Right kidney (tissue), 1 donor: ENCODE results near the gene FAM118A.
"Not testable (repeated sequence)": the region's sequence is repeated elsewhere in the genome, so short reads cannot be mapped to it uniquely, and the experiment has no call there.

Experiments
- DNase-seq: peaks from one replicate; pipeline ENCODE4 v3.0.0-alpha.2; 2016

The FAM118A gene

DNA sequence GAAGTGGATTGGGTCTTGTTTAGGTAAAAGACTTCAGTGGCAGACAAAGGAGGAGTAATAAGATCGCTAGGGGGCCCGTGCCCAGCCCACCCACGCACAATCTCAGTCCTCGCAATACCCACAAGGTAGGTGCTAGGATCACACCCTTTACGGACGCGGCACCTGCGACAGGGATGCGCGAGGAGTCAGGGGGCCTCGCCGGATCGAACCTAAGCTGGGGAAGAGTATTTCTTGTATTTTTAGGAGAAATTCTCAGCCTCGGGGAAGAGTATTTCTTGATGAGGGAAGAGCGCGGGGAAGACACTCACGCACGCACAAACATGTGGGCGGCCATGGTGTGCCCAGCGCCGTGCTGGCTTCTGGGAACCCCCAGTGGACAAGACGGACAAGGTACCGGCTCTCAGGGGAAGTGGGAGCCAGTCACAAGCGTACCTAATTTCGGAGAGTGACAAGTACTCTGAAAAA is 745 bp upstream of the FAM118A start:
- no peak for DNase-seq

DNA sequence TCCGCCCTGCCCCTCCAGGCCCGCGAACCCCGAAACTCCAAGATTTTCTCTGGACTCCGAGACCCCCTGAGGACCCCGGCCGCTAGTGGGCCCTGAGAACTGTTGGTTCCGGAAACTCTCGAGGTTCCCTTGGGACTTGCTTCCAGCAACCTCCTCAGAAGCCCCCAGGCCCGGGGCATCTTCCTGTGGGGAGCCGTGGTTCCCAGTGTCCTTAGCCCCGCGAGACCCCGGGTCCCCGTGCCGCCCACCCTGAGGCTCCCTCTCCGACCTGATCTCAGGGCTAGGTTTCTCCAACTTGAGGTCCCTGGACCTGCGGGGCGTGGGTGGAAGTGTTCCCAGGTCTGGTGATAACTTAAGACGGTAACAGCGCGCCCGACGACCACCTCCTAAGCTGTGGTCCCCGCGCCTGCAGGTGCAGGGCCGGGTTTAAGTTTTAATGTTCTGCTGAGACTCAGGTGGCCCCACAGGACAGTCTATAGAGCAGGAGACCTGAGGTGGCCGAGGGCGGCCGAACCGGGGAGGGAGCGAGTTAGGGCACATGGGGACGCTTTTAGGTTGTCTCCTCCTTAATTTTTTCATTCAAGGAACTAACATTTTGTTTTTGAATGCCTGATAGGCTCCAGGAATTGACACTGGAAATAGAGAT is 720 bp downstream of the FAM118A start:
- peak; percentile 44 for DNase-seq

GRCh38 chr22:45310977-45311531 is 1.3 kb downstream of the FAM118A start:
- peak; percentile 19 for DNase-seq

- DNase-seq, result no peak
Observed at GRCh38 chr22:45312415-45312814, 2.7 kb downstream of the FAM118A start.

- DNase-seq, result no peak
Observed at GRCh38 chr22:45312856-45313255, 3.1 kb downstream of the FAM118A start.

GRCh38 chr22:45314054-45314721 is 4.5 kb downstream of the FAM118A start:
- no peak for DNase-seq

DNA sequence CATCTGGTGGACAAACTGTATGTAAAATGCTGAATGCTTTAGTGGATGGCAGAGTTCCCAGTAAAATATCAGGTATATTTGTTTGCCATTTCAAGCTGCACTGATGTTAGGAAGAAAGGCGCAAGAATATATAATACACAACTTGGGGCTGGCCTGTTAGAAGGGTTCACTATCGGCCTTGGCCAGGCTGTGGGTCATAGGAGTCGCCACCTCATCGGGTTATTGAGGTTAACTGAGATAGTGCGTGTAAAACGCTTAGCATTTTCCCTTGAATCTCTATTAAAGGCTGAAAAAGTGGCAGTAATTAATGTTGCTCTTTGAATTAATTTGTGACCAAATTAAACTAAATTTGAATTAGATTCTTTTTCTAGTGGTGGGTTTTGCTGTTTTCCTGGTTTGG is 5.1 kb downstream of the FAM118A start:
- DNase-seq, result no peak

DNA sequence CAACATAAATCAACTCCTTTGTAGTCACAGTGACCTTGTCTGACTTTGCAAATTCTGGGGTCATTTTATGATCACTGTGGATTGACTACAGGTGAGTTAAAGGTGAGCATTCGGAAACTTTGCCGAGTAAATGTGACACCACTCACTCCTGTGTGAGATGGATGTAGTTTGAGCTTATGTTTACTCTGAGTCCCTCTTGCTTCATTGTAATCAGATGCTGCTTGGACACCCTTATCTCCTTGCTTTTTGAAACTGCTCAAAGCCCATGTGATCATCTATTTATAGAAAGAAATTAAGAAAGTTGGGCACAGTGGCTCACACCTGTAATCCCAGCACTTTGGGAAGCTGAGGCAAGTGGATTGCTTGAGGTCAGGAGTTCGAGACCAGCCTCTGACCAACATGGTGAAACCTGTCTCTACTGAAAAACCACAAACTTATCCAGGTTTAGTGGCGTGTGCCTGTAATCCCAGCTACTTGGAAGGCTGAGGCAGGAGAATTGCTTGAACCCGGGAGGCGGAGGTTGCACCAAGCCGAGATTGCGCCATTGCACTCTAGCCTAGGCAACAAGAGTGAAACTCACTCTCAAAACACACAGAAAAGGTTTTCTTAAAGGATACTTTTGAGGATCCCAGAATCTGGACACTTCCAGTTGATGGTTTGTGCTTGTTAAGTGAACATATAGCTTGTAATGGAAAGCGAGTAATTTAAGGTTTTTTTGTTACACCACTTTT is 7.2 kb downstream of the FAM118A start:
- DNase-seq, result no peak

GRCh38 chr22:45317551-45318167 is 7.9 kb downstream of the FAM118A start:
- DNase-seq, result no peak

- peak; percentile 44 for DNase-seq
Observed at GRCh38 chr22:45318168-45318557, 8.4 kb downstream of the FAM118A start.

DNA sequence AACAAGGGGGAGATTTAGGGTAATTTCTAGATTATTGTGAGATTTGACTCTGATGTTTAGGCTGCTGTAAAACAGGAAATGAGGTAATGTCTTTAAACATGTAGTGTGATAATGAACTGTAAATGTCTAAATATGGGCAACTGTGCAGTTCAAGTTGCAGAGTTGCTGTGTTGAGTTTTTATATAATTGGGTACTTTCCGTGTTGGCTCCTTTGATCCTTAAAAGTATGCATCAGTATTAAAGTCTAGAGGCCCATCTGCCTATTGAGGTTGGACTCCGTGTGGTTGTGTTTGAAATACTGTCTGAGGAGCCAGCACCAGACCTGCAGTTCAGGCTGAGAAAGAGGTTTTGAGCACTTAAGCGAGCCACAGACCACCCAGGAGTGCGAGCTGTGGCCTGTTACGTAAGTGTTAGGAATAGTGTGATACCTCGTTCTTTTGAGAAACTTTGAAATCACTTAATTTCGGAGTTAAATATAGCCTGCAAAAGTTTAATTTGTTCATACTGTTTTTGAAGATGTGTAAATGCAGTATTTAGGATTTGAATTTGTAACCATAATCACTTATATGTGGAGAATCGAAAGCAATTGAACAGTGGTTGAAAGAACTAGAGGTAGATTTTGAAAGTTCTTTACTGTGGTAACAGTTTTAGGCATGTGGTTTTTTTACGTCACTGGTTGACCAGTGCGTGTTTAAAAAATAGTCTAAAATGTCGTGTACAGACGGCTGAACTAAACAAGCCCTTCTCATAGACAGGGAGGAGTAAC is 9.0 kb downstream of the FAM118A start:
- no peak for DNase-seq

- no peak for DNase-seq
Observed at GRCh38 chr22:45319324-45319685, 9.6 kb downstream of the FAM118A start.

DNA sequence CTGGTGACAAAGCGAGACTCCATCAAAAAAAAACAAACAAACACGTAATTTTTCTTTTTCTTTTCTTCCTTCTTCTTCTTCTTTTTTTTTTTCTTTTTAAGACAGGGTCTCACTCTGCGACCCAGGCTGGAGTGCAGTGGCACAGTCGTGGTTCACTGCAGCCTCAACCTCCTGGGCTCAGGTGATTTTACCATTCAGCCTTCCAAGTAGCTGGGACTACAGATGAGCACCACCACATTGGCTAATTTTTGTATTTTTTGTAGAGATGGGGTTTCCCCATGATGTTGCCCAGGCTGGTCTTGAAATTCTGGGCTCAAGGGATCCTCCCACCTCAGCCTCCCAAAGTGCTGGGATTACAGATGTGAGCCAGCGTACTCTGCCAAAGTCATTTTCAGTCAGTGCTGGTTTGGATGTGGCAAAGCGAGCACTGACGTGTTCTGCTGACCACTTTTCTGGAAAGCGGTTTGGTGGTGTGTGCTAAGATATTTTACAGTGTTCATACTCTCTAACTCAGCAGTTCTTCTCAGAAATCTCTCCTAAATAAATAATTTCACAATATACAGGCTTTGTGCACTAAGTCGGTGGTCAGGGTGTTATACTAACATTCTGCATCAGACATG is 10.7 kb downstream of the FAM118A start:
- DNase-seq, result no peak

- no peak for DNase-seq
Observed at GRCh38 chr22:45321827-45322226, 12.1 kb downstream of the FAM118A start.

DNA sequence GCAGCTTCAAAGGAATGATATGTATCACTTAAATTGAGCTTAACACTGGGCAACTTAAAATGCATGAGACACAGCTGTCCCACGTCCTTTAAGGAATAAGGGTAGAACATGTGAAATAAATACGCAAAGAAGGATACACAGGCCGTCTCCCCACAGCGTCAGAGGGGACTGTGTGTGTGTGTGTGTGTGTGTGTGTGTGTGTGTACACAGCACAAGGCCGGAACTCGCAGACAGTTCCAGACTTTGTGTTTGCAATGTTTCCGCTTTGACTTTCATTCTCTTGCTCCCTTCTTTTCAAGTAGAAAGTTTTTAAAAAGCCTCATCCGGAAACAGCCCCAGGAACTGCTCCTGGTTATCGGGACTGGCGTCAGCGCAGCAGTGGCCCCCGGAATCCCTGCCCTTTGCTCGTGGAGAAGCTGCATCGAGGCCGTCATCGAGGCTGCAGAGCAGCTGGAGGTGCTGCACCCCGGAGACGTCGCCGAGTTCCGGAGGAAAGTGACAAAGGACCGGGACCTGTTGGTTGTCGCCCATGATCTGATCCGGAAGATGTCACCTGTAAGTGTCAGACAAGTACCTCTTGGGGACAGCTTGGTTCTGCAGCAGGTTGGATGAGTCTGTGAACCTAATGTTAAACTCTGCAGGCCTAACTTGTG is 13.3 kb downstream of the FAM118A start:
- no peak for DNase-seq

GRCh38 chr22:45323695-45324094 is 14.0 kb downstream of the FAM118A start:
- no peak for DNase-seq

DNA sequence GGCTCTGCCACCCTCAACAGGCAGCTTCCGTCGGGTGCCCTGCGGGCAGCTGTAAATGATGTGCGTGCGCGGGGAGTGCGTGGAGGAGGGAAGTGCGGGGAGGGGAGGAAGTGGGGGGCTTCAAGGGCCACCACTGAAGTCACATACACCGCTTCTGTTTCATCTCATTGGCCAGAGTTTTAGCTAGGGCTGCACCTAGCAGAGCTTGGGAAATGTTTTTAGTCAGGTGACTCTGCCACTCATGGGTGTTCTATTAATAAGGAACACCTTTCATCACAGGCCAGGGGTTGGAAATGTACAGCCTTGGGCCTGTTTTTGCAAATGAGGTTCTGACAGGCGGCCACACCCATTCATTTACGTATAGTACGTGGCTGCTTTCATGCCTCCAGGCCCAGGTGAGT is 14.6 kb downstream of the FAM118A start:
- no peak for DNase-seq

DNA sequence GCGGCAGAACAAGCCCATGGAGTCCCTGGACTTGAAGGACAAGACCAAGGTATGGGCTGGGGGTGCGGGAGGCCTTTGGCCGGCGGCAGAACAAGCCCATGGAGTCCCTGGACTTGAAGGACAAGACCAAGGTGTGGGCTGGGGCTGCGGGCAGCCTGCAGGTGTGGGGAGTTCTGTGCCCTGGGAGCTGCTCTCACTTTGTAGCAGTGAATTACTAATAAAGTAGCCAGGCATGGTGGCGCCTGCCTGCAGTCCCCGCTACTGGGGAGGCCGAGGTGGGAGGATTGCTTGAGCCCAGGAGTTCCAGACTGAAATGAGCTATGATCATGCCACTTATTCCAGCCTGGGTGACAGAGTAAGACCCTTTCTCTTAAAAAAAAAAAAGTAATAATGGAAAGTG is 18.5 kb downstream of the FAM118A start:
- DNase-seq, result not testable (repeated sequence)

- no peak for DNase-seq
Observed at GRCh38 chr22:45328822-45329529, 19.2 kb downstream of the FAM118A start.

- DNase-seq, result no peak
Observed at GRCh38 chr22:45329530-45329936, 19.8 kb downstream of the FAM118A start.
